A549 (cell line): ENCODE measurements around the gene CD55.

Experiments used
- MYC ChIP-seq: IDR thresholded peaks from 2 replicates; pipeline ENCODE4 v1.6.1; 2012; ENCODE audit warnings: mild to moderate bottlenecking, inconsistent platforms, low read length, improper control_type of control experiment, borderline replicate concordance
- TF ChIP-seq, protein P1 (sequence below): fragments of >200 bp; sonication (Bioruptor Twin); formaldehyde crosslinking; IDR thresholded peaks from 3 replicates; pipeline ENCODE4 v1.5.1; 2016

DNA sequence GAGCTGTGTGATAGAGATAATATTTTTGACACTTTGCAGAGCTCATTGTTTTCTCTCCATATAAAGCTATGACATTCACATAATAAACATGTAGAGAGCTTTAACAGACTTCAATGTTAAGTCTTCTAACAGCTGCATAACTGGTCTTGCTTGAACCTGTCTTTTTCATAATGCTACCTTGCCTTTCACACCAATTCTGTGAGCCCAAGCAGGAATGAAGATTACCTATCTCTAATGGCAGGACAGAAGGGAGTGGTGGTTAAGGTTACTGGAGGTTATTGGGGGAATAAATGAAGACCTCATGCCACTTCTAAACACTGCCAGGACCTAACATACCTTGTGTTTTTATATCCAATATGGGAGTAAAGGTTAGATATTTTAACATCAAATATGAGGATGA is 2.3 kb upstream of the CD55 start:
- TF ChIP-seq, protein P1, sequence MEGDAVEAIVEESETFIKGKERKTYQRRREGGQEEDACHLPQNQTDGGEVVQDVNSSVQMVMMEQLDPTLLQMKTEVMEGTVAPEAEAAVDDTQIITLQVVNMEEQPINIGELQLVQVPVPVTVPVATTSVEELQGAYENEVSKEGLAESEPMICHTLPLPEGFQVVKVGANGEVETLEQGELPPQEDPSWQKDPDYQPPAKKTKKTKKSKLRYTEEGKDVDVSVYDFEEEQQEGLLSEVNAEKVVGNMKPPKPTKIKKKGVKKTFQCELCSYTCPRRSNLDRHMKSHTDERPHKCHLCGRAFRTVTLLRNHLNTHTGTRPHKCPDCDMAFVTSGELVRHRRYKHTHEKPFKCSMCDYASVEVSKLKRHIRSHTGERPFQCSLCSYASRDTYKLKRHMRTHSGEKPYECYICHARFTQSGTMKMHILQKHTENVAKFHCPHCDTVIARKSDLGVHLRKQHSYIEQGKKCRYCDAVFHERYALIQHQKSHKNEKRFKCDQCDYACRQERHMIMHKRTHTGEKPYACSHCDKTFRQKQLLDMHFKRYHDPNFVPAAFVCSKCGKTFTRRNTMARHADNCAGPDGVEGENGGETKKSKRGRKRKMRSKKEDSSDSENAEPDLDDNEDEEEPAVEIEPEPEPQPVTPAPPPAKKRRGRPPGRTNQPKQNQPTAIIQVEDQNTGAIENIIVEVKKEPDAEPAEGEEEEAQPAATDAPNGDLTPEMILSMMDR, result no peak
- no peak for TF ChIP-seq MYC
